ENCODE measurements around the gene ARHGAP44.

Gene ARHGAP44

DNA sequence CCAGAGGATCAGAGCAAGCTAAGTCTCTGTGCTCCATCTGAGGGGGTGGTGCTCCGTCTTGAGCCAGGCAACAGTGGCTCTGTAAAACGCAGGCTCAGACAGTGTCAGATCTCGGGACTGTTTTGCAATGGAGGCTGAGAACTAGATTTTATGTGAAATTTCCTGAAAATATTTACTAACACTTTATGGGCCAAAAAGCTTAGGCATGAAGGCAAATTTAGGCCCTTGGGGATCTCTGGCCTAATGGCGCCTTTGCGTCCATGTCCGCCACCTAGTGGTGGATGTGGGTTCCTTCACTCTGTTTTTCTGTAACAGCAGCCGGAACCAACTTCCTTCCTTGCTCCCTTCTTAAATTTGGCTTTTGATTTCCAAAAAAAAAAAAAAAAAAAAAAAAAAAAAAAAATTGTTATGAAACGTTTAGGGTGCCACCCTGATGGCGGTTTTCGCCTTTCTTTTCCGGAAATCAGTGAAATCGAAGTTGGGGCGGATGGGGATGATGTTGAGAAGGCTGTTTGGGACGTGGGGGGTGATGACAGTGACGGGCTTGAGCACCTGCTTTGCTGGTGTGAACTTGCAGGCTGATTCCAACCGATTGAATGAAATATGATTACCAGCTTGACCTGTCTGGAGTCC, 242.5 kb downstream of the ARHGAP44 start:
- peak; percentile 0 for DNase-seq

DNA sequence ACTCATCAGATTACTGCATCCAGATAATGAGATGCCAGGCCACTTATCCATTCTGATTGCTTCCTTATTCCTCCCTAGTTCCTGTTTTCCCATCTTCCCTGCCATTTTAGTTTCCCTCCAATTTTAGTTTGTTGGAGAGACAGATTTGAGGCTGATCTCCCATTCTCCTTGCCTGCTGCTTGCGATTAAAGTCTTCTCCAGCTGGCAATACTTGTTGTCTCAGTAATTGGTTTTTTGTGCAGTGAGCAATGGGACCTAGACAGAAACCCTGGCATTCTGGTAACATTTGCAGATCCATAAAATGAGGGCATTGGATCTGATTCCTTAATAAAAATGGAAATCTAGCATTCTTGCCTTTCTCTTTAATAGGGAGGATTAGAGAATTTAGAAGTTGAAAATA, 246.1 kb downstream of the ARHGAP44 start:
- no peak for DNase-seq

DNA sequence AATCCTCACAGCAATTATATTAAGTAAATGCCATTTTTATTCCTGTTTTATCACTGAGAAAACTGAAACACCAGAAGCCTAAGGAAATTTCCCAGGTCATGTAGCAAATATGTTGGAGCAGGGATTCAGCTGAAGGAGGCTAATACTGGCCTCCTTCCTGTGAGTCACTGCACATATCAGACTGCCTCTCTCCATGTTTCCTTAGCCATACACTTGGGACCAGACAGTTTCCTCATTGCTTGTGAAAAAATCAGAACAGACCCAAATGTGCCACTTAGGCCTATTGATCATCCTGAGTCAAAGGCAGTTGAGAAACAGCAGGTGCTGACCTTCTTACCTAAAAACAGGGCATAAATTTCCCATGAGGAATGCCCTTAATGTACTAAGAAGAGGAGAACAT, 247.5 kb downstream of the ARHGAP44 start:
- no peak for DNase-seq

DNA sequence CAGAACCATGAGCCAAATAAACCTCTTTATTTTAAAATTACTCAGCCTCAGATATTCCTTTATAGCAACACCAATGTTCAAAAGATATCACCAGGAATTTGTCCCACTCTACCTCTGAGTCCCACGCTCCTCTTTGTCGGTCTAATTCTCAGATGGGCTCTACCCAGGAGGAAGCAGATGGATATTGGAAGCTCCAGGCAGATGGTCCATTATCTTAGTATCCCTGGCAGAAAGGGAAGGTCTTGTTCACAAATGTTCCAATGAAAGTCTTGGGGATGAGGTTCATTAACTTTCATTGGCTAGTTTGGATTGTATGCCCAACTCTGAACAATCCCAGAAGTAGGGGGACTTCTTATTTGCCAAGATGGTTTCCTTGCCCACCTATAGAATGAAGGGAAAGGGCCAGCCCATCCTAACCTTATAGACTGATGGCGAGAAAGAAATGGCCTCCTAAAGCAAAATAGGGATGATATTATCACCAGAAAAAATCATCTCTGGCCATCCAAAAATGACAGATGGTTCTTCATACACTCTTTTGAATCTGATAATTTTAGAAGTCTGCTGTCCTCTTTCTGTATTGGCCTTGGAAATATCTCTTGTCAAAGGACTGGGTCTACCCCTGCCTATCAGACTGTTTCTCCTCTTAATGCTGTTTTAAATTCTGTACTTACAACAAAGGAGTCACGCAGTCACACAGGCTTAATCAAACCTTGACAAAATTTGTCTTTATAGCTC, 249.8 kb downstream of the ARHGAP44 start:
- no peak for DNase-seq

All from GDM1 (cell line).